Activated naive CD4-positive, alpha-beta T cell (primary cell): ENCODE results near the gene TTC32.

Source experiments
- DNase-seq, 4 experiments: peaks; one replicate each; lab custom pipeline; 2025; lab: John Stamatoyannopoulos, UW

Gene TTC32

DNA sequence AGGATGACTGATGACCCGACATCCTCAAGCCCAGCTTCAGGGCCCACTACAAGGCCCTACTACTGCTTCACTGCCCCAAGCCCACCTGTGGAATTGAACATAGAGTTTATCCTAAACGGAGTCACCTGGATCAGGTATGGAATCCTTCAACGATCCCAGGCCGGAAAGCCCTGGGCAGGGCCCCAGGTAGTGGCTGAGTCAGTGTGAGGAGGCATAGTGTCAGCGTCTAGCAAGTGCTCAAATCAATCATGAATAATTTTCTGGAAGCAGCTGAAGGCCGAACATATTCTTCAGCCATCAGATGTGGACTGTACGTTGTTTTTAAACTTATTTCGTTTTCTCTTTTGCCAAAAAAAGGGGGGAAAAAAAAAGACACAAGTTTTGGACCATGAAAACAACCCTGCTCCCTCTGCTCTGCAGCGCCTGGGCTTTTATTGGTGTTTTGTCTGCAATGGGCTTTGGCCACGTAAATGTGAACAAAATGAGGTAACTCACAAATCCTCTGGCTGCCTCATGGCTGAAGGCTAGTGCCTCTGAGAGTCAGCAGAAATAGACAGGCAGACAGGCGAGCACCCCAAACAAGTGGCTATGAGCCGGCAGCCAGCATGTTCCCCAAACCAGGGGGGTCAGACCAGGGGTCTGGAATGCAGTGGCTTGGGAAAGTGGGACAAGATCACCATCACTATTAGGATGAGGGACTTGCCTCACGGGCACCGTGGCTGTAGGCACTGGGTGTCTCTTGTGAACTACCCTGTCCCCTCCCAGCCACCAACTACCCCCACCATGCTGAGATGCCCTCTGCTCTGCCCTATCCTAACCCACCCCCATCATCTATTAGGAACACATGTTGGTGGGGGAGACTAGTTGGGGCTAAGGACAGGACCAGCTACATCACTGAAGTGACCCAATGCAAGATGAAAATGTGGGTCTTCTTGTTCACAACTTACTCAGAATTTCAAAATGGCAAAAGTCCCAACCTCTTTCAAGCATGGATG, 51.4 kb downstream of the TTC32 start:
- no peak for DNase-seq

DNA sequence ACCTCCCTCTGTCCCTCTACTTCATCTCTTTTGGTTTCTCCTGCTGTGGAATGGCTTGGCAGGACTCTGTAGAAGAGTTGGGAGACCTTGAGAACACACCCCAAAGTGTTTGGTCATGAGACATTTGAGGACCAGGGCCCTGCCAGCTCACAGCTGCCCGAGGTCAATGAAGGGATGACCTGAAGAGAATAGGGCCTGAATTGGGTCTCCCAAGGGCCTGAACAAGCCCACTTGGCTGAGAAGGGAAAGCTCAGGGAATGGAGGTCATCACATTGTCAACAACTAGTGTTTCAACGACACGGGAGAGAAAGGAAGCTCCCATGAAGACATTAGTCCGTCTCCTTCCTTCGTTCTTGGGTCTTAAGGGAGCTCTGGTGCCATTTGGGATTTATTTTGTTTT, 52.8 kb downstream of the TTC32 start:
- no peak for DNase-seq

DNA sequence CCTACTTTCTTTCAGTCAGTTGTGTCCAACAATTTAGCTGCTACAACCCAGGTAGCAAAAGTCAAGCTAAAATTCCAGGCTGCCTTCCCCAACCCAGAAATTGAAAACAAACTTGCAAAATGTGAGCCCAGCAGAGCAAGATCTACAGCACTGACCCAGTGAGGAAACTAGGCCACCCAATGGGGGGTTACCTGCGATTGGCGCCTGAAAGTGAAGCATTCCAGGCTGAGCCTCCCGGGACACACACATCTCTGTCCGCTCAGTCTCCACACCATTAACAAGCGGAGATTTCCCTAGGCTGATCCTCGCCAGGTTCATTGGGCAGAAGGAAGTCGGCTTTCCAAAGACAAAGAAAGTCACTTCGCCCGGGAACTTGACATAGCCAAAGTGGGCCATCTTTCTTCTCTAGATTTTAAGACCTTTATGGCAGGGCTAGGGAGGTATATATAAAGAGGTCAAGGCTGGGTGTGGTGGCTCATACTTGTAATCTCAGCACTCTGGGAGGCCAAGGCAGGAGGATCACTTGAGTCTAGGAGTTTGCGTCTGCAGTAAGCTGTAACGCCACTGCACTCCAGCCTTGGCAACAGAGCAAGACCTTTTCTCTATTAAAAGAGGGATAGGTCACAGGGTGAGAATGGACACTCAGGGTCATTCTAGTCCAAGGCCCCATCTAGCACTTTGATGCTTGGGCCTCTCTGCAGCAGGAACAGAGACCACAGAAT, 53.6 kb downstream of the TTC32 start:
- DNase-seq, result no peak

DNA sequence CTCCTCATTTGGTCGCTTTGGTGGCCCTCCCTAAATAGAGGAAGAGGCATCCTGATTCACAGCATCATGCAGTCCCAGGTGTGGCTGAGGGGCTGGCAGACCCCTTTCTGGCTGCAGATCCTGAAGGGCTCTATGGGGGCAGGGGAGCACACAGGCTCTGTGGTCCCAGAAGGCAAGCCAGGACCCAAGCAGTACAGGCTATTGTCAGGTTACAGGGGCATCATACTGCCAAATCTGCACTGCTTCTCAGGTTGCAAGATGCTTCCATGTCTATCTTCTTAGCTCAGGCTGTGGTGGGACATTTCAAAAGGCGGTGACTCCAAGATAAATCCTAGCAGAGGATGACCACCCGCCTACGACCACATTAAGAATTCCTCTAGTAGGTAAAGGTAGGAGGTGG, 54.3 kb downstream of the TTC32 start:
- no peak for DNase-seq
